HFF-Myc (cell line): ENCODE data around the gene CES4A.
"Not testable (repeated sequence)": the region's sequence is repeated elsewhere in the genome, so short reads cannot be mapped to it uniquely, and the experiment has no call there.

Source experiments
- DNase-seq: peaks from one replicate; pipeline ENCODE4 v3.0.0-alpha.2; 2011; ENCODE audit warnings: low read depth; ENCODE audit errors: extremely low read depth
- H3K4me3 ChIP-seq: replicated peaks from 2 replicates; pipeline ENCODE4 v1.5.1; 2011; ENCODE audit warnings: low read depth, mild to moderate bottlenecking, control low read depth, low read length
- CTCF ChIP-seq: IDR thresholded peaks from 2 replicates; pipeline ENCODE4 v1.5.1; 2012; ENCODE audit warnings: mild to moderate bottlenecking, low read depth, low read length, control low read depth; ENCODE audit errors: missing control alignments

Gene CES4A

GRCh38 chr16:66968847-66969246, 19.5 kb upstream of the CES4A start:
- DNase-seq = no peak
- no peak for TF ChIP-seq CTCF
- H3K4me3 ChIP-seq = no peak overlapping the region

GRCh38 chr16:66970775-66971720, 17.3 kb upstream of the CES4A start:
- DNase-seq = no peak
- no peak overlapping the region for H3K4me3 ChIP-seq
- TF ChIP-seq CTCF = no peak

GRCh38 chr16:66972983-66973382, 15.4 kb upstream of the CES4A start:
- TF ChIP-seq CTCF = no peak
- no peak for DNase-seq
- no peak overlapping the region for H3K4me3 ChIP-seq

- no peak for DNase-seq
- no peak overlapping the region for H3K4me3 ChIP-seq
- TF ChIP-seq CTCF = no peak
Measured at GRCh38 chr16:66973716-66974115, 14.7 kb upstream of the CES4A start.

GRCh38 chr16:66974156-66974931, 14.0 kb upstream of the CES4A start:
- not testable (repeated sequence) for DNase-seq, H3K4me3 ChIP-seq

GRCh38 chr16:66974932-66975246, 13.5 kb upstream of the CES4A start:
- not testable (repeated sequence) for H3K4me3 ChIP-seq, DNase-seq

GRCh38 chr16:66975302-66975893, 13.0 kb upstream of the CES4A start:
- DNase-seq = no peak
- H3K4me3 ChIP-seq = no peak overlapping the region
- no peak for TF ChIP-seq CTCF
